K562 (cell line): ENCODE results near the gene PLEKHF1. TPM values are rescaled to one million over a fixed set of nuclear protein-coding genes. Genes with fewer than 3 reads are reported as not detected.

Experiments used
- BACH1 ChIP-seq: fragments of 200-800 bp; sonication (Bioruptor generic); IDR thresholded peaks from 2 replicates; pipeline ENCODE4 v1.6.1; 2016; ENCODE audit warnings: missing genetic modification characterization, missing compliant biosample characterization
- BCOR ChIP-seq: fragments of 450-650 bp; IDR thresholded peaks from 2 replicates; pipeline ENCODE4 v1.6.1; 2016
- CAMTA2 ChIP-seq: fragments of 250-450 bp; sonication (Bioruptor Pico); conservative IDR thresholded peaks from 2 replicates; pipeline ENCODE4 v1.5.1; 2022
- DPF2 ChIP-seq: fragments of 450-650 bp; IDR thresholded peaks from 2 replicates; pipeline ENCODE4 v1.6.1; 2016
- ELF4 ChIP-seq: fragments of 450-650 bp; formaldehyde crosslinking; IDR thresholded peaks from 2 replicates; pipeline ENCODE4 v1.4.0; 2022; ENCODE audit warnings: missing genetic modification characterization
- ESRRA ChIP-seq: fragments of 450-650 bp; IDR thresholded peaks from 2 replicates; pipeline ENCODE4 v1.6.1; 2014; ENCODE audit warnings: low read depth, mild to moderate bottlenecking, moderate library complexity, borderline replicate concordance
- FOS ChIP-seq: IDR thresholded peaks from 3 replicates; pipeline ENCODE4 v1.6.1; 2011; ENCODE audit not compliant: insufficient read length; ENCODE audit errors: extremely low read depth
- HDAC2 ChIP-seq: fragments of 450-650 bp; IDR thresholded peaks from 2 replicates; pipeline ENCODE4 v1.6.1; 2016; ENCODE audit warnings: mild to moderate bottlenecking
- NBN ChIP-seq: fragments of 450-650 bp; IDR thresholded peaks from 2 replicates; pipeline ENCODE4 v1.6.1; 2016; ENCODE audit warnings: low read depth, mild to moderate bottlenecking
- NELFE ChIP-seq: IDR thresholded peaks from 2 replicates; pipeline ENCODE4 v1.6.1; 2011; ENCODE audit warnings: mild to moderate bottlenecking; ENCODE audit not compliant: insufficient read depth, insufficient read length
- RBM39 ChIP-seq: fragments of 200-400 bp; formaldehyde crosslinking; optimal IDR thresholded peaks from 2 replicates; pipeline ENCODE3; 2018; ENCODE audit warnings: low read depth, low read length
- SIX5 ChIP-seq, 2 experiments: IDR thresholded peaks; 2 replicates each; pipeline ENCODE4 v1.6.1; 2011; ENCODE audit warnings: low read length in 2 of 2, borderline replicate concordance in 1 of 2, low read depth in 1 of 2, mild to moderate bottlenecking in 1 of 2, moderate library complexity in 1 of 2; ENCODE audit not compliant: insufficient read depth in 1 of 2
- SMARCB1 ChIP-seq: IDR thresholded peaks from 2 replicates; pipeline ENCODE4 v1.6.1; 2011; ENCODE audit warnings: improper control_type of control experiment, low read depth; ENCODE audit not compliant: insufficient read length
- TCF7L2 ChIP-seq: fragments of 150-350 bp; IDR thresholded peaks from 2 replicates; pipeline ENCODE4 v1.6.1; 2016; ENCODE audit warnings: low read depth, mild to moderate bottlenecking, low read length, moderate library complexity
- WHSC1 ChIP-seq: IDR thresholded peaks from one replicate; pipeline ENCODE4 v1.6.1; 2012; ENCODE audit warnings: low read length, control low read depth, inconsistent platforms
- XRCC5 ChIP-seq: fragments of 200-400 bp; formaldehyde crosslinking; IDR thresholded peaks from 2 replicates; pipeline ENCODE4 v1.6.1; 2017; ENCODE audit warnings: low read depth, mild to moderate bottlenecking, low read length
- ZNF197 ChIP-seq: fragments of 200-800 bp; sonication (Bioruptor generic); IDR thresholded peaks from 2 replicates; pipeline ENCODE4 v1.6.1; 2016; ENCODE audit warnings: low read depth, missing genetic modification characterization, missing compliant biosample characterization
- ZNF436 ChIP-seq: fragments of 250-450, 450-650 bp; sonication (Bioruptor Pico); formaldehyde crosslinking; IDR thresholded peaks from 2 replicates; pipeline ENCODE4 v1.7.0; 2020; ENCODE audit warnings: mild to moderate bottlenecking
- ZNF695 ChIP-seq: fragments of 450-650 bp; formaldehyde crosslinking; IDR thresholded peaks from 2 replicates; pipeline ENCODE4 v1.4.0; 2020; ENCODE audit warnings: mild to moderate bottlenecking, moderate library complexity
- polyA plus RNA-seq, 8 experiments: library from polyadenylated mRNA; depleted of rRNA in 4 of 8; stranded (reverse) in 5 of 8; unstranded in 3 of 8; fragments of >200 nt; fragmentation: Nextera tagmentation in 2 of 8; fragmentation: Illumina TruSeq in 1 of 8; extraction: Ambion mirVana in 2 of 8; extraction: Trizol in 1 of 8; gene quantifications; 2 replicates each; pipeline versions ENCODE4 v1.2.1 to v1.2.3, GENCODE V29; 2011 to 2014; ENCODE audit warnings: inconsistent platforms in 1 of 8, missing spikeins in 1 of 8
- total RNA-seq, 7 experiments: library from RNA; depleted of rRNA in 6 of 7; stranded (reverse); fragments of >200 nt in 6 of 7; fragmentation: Illumina TruSeq in 2 of 7; extraction: Trizol in 2 of 7; gene quantifications; 2 replicates each; pipeline versions ENCODE4 v1.2.1 to v1.2.3, GENCODE V29; 2011 to 2021; ENCODE audit warnings: low replicate concordance in 1 of 7
- TF ChIP-seq, protein P1 (sequence below), 2 experiments: fragments of 450-650 bp in 1 of 2; IDR thresholded peaks; 2 replicates each; pipeline ENCODE4 v1.6.1; 2011 to 2017; ENCODE audit warnings: low read depth in 2 of 2, antibody characterized with exemption in 1 of 2, borderline replicate concordance in 1 of 2, low read length in 1 of 2, mild to moderate bottlenecking in 1 of 2, mixed read lengths in 1 of 2; ENCODE audit not compliant: control insufficient read depth in 1 of 2
- TF ChIP-seq, protein P2 (sequence below): sonication (generic); formaldehyde crosslinking; IDR thresholded peaks from 2 replicates; pipeline ENCODE4 v1.8.0; 2022; ENCODE audit warnings: missing genetic modification reagents, mild to moderate bottlenecking, moderate library complexity, borderline replicate concordance
- TF ChIP-seq, protein P3 (sequence below): fragments of 450-650 bp; IDR thresholded peaks from 2 replicates; pipeline ENCODE4 v1.6.1; 2016; ENCODE audit warnings: low read depth, mild to moderate bottlenecking, moderate library complexity
- TF ChIP-seq, protein P4 (sequence below): sonication (generic); formaldehyde crosslinking; IDR thresholded peaks from 2 replicates; pipeline ENCODE4 v1.9.0; 2022; ENCODE audit warnings: mild to moderate bottlenecking, missing genetic modification reagents
- TF ChIP-seq, protein P5 (sequence below): fragments of 250-450 bp; sonication (Bioruptor Pico); IDR thresholded peaks from 2 replicates; pipeline ENCODE4 v1.8.0; 2021; ENCODE audit warnings: moderate library complexity, mild to moderate bottlenecking, inconsistent platforms

Gene PLEKHF1
- total and polyA plus RNA-seq, 9 of the 15 experiments (the other 6 are each of a cell fraction or from before 2014, with no cell fraction given): 0.07 to 13.4 (median 3.9) TPM; not detected in 1

DNA sequence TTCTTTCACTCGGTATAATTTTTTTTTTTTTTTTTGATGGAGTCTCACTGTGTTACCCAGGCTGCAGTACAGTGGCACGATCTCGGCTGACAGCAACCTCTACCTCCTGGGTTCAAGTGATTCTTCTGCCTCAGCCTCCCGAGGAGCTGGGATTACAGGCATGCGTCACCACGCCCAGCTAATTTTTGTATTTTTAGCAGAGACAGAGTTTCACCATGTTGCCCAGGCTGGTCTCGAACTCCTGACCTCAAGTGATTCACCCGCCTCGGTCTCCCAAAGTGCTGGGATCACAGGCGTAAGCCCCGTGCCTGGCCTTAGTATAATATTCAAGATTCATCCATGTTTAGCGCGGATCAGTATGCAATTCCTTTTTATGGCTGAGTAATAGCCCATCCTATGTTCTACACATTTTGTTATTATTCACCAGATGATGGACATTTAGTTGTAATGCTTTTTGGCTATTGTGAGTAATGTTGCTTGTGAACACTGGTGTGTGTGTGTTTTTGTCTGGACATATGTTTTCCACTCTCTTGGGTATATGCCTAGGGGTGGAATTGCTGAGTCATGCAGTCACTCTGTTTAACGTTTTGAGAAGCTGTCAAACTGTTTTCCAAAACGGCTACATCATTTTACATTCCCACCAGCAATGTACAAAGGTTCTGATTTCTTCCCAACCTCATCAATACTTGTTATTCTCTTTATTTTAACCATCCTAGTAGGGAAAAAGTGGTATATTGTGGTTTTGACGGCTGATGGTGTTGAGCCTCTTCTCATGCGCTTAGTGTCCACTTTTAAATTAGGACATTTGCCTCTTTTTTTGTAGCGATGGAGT is 22.9 kb downstream of the PLEKHF1 start (continued):
- no peak for TF ChIP-seq SIX5 (IDR thresholded peaks at IDR 0.05; ENCODE audit: borderline replicate concordance in 1 of 2, insufficient read depth in 1 of 2, low read depth in 1 of 2, low read length in 2 of 2)
- TF ChIP-seq HDAC2: no peak
- TF ChIP-seq NBN: peak; percentile 42; the same call in 1 of the 2 replicates
- TF ChIP-seq, protein P1, sequence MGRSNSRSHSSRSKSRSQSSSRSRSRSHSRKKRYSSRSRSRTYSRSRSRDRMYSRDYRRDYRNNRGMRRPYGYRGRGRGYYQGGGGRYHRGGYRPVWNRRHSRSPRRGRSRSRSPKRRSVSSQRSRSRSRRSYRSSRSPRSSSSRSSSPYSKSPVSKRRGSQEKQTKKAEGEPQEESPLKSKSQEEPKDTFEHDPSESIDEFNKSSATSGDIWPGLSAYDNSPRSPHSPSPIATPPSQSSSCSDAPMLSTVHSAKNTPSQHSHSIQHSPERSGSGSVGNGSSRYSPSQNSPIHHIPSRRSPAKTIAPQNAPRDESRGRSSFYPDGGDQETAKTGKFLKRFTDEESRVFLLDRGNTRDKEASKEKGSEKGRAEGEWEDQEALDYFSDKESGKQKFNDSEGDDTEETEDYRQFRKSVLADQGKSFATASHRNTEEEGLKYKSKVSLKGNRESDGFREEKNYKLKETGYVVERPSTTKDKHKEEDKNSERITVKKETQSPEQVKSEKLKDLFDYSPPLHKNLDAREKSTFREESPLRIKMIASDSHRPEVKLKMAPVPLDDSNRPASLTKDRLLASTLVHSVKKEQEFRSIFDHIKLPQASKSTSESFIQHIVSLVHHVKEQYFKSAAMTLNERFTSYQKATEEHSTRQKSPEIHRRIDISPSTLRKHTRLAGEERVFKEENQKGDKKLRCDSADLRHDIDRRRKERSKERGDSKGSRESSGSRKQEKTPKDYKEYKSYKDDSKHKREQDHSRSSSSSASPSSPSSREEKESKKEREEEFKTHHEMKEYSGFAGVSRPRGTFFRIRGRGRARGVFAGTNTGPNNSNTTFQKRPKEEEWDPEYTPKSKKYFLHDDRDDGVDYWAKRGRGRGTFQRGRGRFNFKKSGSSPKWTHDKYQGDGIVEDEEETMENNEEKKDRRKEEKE (IDR thresholded peaks at IDR 0.05; ENCODE audit: borderline replicate concordance in 1 of 2, control insufficient read depth in 1 of 2, low read depth in 2 of 2, low read length in 1 of 2): no peak
- no peak for TF ChIP-seq ZNF695 (CRISPR knock-in tag)
- TF ChIP-seq BACH1 (tag): peak; percentile 99
- peak; percentile 84 for TF ChIP-seq DPF2
- no peak for TF ChIP-seq ZNF436 (CRISPR knock-in tag)
- TF ChIP-seq ELF4 (CRISPR knock-in tag): no peak
- TF ChIP-seq ESRRA: no peak
- TF ChIP-seq, protein P2, sequence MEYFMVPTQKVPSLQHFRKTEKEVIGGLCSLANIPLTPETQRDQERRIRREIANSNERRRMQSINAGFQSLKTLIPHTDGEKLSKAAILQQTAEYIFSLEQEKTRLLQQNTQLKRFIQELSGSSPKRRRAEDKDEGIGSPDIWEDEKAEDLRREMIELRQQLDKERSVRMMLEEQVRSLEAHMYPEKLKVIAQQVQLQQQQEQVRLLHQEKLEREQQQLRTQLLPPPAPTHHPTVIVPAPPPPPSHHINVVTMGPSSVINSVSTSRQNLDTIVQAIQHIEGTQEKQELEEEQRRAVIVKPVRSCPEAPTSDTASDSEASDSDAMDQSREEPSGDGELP (CRISPR knock-in tag): no peak
- peak; percentile 62; the same call in 1 of the 2 replicates for TF ChIP-seq ZNF197 (CRISPR knock-in tag)
- no peak for TF ChIP-seq RBM39
- TF ChIP-seq WHSC1: no peak
- TF ChIP-seq BCOR: no peak
- TF ChIP-seq, protein P3, sequence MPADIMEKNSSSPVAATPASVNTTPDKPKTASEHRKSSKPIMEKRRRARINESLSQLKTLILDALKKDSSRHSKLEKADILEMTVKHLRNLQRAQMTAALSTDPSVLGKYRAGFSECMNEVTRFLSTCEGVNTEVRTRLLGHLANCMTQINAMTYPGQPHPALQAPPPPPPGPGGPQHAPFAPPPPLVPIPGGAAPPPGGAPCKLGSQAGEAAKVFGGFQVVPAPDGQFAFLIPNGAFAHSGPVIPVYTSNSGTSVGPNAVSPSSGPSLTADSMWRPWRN: no peak
- TF ChIP-seq, protein P4, sequence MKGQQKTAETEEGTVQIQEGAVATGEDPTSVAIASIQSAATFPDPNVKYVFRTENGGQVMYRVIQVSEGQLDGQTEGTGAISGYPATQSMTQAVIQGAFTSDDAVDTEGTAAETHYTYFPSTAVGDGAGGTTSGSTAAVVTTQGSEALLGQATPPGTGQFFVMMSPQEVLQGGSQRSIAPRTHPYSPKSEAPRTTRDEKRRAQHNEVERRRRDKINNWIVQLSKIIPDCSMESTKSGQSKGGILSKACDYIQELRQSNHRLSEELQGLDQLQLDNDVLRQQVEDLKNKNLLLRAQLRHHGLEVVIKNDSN (CRISPR knock-in tag): no peak
- TF ChIP-seq NELFE: no peak
- TF ChIP-seq TCF7L2: no peak
- TF ChIP-seq CAMTA2 (CRISPR knock-in tag): no peak
- TF ChIP-seq XRCC5: no peak
- TF ChIP-seq, protein P5, sequence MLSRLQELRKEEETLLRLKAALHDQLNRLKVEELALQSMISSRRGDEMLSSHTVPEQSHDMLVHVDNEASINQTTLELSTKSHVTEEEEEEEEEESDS (CRISPR knock-in tag): no peak
- TF ChIP-seq FOS: no peak
- TF ChIP-seq SMARCB1: peak; percentile 14
